SK-N-SH (cell line): ENCODE measurements around the gene FOXI1.

ENCODE experiments used
- ELF1 ChIP-seq: IDR thresholded peaks from 2 replicates; pipeline ENCODE4 v1.4.0; 2012
- EP300 ChIP-seq, 2 experiments: IDR thresholded peaks; 2 replicates each; pipeline versions ENCODE4 v1.4.0 to v1.6.1; 2012; ENCODE audit warnings: borderline replicate concordance in 1 of 2, low read depth in 1 of 2, low read length in 1 of 2
- RCOR1 ChIP-seq: fragments of 150-350 bp; IDR thresholded peaks from 2 replicates; pipeline ENCODE4 v1.6.1; 2017; ENCODE audit warnings: antibody characterized with exemption, low read length
- RXRA ChIP-seq: IDR thresholded peaks from 2 replicates; pipeline ENCODE4 v1.4.0; 2012; ENCODE audit warnings: low read depth, mild to moderate bottlenecking, borderline replicate concordance
- TEAD4 ChIP-seq: IDR thresholded peaks from 2 replicates; pipeline ENCODE4 v1.4.0; 2012; ENCODE audit warnings: mild to moderate bottlenecking, borderline replicate concordance; ENCODE audit not compliant: insufficient read depth
- TF ChIP-seq, protein P1 (sequence below): fragments of 150-350 bp; IDR thresholded peaks from 2 replicates; pipeline ENCODE4 v1.6.1; 2016; ENCODE audit warnings: mild to moderate bottlenecking, low read depth, low read length
- TF ChIP-seq, protein P2 (sequence below): IDR thresholded peaks from 2 replicates; pipeline ENCODE4 v1.6.1; 2012; ENCODE audit warnings: mild to moderate bottlenecking, low read depth, low read length, moderate library complexity
- TF ChIP-seq, protein P3 (sequence below): IDR thresholded peaks from 2 replicates; pipeline ENCODE4 v1.4.0; 2012; ENCODE audit warnings: low read depth
- TF ChIP-seq, protein P4 (sequence below): fragments of 200-600 bp; sonication (generic); IDR thresholded peaks from 2 replicates; pipeline ENCODE4 v1.6.1; 2017; ENCODE audit warnings: antibody characterized with exemption, mild to moderate bottlenecking, moderate library complexity

DNA sequence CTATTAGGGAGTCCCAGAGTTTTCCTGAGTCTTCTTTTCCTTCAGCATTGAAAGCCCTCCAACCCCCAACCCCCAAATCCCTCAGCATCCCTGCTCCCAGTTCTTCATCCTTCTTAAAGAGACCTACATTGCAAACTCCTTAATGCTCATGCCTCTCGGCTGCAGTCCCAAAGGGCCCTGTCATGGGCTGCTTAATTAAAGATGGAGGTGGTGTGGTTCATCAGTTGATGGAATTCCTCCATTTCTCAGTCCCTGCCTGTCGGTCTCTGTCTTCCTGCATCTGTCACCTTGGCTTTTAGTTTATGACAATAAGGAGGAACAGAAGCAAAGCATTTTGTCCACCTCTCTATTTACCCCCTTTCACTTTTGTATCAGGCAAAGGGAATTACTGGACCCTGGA, 2.0 kb downstream of the FOXI1 start:
- TF ChIP-seq, protein P1, sequence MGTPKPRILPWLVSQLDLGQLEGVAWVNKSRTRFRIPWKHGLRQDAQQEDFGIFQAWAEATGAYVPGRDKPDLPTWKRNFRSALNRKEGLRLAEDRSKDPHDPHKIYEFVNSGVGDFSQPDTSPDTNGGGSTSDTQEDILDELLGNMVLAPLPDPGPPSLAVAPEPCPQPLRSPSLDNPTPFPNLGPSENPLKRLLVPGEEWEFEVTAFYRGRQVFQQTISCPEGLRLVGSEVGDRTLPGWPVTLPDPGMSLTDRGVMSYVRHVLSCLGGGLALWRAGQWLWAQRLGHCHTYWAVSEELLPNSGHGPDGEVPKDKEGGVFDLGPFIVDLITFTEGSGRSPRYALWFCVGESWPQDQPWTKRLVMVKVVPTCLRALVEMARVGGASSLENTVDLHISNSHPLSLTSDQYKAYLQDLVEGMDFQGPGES = no peak
- TF ChIP-seq, protein P2, sequence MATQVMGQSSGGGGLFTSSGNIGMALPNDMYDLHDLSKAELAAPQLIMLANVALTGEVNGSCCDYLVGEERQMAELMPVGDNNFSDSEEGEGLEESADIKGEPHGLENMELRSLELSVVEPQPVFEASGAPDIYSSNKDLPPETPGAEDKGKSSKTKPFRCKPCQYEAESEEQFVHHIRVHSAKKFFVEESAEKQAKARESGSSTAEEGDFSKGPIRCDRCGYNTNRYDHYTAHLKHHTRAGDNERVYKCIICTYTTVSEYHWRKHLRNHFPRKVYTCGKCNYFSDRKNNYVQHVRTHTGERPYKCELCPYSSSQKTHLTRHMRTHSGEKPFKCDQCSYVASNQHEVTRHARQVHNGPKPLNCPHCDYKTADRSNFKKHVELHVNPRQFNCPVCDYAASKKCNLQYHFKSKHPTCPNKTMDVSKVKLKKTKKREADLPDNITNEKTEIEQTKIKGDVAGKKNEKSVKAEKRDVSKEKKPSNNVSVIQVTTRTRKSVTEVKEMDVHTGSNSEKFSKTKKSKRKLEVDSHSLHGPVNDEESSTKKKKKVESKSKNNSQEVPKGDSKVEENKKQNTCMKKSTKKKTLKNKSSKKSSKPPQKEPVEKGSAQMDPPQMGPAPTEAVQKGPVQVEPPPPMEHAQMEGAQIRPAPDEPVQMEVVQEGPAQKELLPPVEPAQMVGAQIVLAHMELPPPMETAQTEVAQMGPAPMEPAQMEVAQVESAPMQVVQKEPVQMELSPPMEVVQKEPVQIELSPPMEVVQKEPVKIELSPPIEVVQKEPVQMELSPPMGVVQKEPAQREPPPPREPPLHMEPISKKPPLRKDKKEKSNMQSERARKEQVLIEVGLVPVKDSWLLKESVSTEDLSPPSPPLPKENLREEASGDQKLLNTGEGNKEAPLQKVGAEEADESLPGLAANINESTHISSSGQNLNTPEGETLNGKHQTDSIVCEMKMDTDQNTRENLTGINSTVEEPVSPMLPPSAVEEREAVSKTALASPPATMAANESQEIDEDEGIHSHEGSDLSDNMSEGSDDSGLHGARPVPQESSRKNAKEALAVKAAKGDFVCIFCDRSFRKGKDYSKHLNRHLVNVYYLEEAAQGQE = no peak
- TF ChIP-seq TEAD4 (no peak), RCOR1 (no peak), RXRA (no peak), ELF1 (no peak), EP300 (IDR thresholded peaks at IDR 0.05; ENCODE audit: borderline replicate concordance in 1 of 2, low read depth in 1 of 2, low read length in 1 of 2) (no peak)
- TF ChIP-seq, protein P3, sequence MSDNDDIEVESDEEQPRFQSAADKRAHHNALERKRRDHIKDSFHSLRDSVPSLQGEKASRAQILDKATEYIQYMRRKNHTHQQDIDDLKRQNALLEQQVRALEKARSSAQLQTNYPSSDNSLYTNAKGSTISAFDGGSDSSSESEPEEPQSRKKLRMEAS = no peak
- TF ChIP-seq, protein P4, sequence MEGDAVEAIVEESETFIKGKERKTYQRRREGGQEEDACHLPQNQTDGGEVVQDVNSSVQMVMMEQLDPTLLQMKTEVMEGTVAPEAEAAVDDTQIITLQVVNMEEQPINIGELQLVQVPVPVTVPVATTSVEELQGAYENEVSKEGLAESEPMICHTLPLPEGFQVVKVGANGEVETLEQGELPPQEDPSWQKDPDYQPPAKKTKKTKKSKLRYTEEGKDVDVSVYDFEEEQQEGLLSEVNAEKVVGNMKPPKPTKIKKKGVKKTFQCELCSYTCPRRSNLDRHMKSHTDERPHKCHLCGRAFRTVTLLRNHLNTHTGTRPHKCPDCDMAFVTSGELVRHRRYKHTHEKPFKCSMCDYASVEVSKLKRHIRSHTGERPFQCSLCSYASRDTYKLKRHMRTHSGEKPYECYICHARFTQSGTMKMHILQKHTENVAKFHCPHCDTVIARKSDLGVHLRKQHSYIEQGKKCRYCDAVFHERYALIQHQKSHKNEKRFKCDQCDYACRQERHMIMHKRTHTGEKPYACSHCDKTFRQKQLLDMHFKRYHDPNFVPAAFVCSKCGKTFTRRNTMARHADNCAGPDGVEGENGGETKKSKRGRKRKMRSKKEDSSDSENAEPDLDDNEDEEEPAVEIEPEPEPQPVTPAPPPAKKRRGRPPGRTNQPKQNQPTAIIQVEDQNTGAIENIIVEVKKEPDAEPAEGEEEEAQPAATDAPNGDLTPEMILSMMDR = no peak
